Mesenchymal stem cell (in vitro differentiated cells and primary cell): ENCODE data around the gene XRCC4.

ENCODE experiments used
- DNase-seq: peaks from one replicate; pipeline ENCODE4 v3.0.0-alpha.2; 2013
- H2AFZ ChIP-seq: one replicate; pipeline ENCODE4 v1.6.1; 2013; ENCODE audit warnings: low read depth, mild to moderate bottlenecking, control low read depth, inconsistent platforms, low read length, moderate library complexity
- H2AK5ac ChIP-seq: 2 replicates; pipeline ENCODE4 v1.6.1; 2013; ENCODE audit warnings: low read length, moderate library complexity, mild to moderate bottlenecking, inconsistent platforms; ENCODE audit not compliant: severe bottlenecking
- H2BK120ac ChIP-seq: one replicate; pipeline ENCODE4 v1.6.1; 2013; ENCODE audit warnings: low read depth, mild to moderate bottlenecking, inconsistent platforms, low read length, moderate library complexity
- H2BK12ac ChIP-seq, 2 experiments: one replicate each; pipeline ENCODE4 v1.6.1; 2013; ENCODE audit warnings: inconsistent platforms in 2 of 2, low read length in 2 of 2, mild to moderate bottlenecking in 2 of 2, moderate library complexity in 2 of 2, control low read depth in 1 of 2
- H2BK15ac ChIP-seq: one replicate; pipeline ENCODE4 v1.6.1; 2013; ENCODE audit warnings: mild to moderate bottlenecking, low read depth, inconsistent platforms; ENCODE audit not compliant: poor library complexity, severe bottlenecking
- H2BK5ac ChIP-seq: 2 replicates; pipeline ENCODE4 v1.6.1; 2013; ENCODE audit warnings: low read depth, mild to moderate bottlenecking, low read length, control low read depth, inconsistent platforms; ENCODE audit not compliant: poor library complexity, severe bottlenecking
- H3K14ac ChIP-seq, 2 experiments: one replicate each; pipeline ENCODE4 v1.6.1; 2013; ENCODE audit warnings: inconsistent platforms in 2 of 2, low read length in 2 of 2, control low read depth in 1 of 2, mild to moderate bottlenecking in 1 of 2, moderate library complexity in 1 of 2
- H3K18ac ChIP-seq, 2 experiments: one replicate each; pipeline ENCODE4 v1.6.1; 2013; ENCODE audit warnings: inconsistent platforms in 2 of 2, low read length in 2 of 2, control low read depth in 1 of 2, low read depth in 1 of 2, mild to moderate bottlenecking in 1 of 2
- H3K23ac ChIP-seq, 2 experiments: one replicate each; pipeline ENCODE4 v1.6.1; 2013; ENCODE audit warnings: inconsistent platforms in 2 of 2, low read length in 2 of 2, mild to moderate bottlenecking in 2 of 2, moderate library complexity in 2 of 2, control low read depth in 1 of 2
- H3K27ac ChIP-seq: 2 replicates; pipeline ENCODE4 v1.5.1; 2013; ENCODE audit warnings: mild to moderate bottlenecking, moderate library complexity, low read length, control low read depth, inconsistent platforms; ENCODE audit not compliant: poor library complexity, severe bottlenecking
- H3K27me3 ChIP-seq, 2 experiments: 2 replicates each; pipeline versions ENCODE4 v1.6.1 to v1.7.0; 2013; ENCODE audit warnings: low read length in 2 of 2, mild to moderate bottlenecking in 2 of 2, moderate library complexity in 2 of 2, control low read depth in 1 of 2, inconsistent platforms in 1 of 2; ENCODE audit not compliant: control insufficient read depth in 1 of 2, insufficient read depth in 1 of 2
- H3K36me3 ChIP-seq, 2 experiments: 2 replicates each; pipeline versions ENCODE4 v1.6.1 to v1.7.0; 2013; ENCODE audit warnings: low read length in 2 of 2, control low read depth in 1 of 2, inconsistent platforms in 1 of 2, low read depth in 1 of 2, mild to moderate bottlenecking in 1 of 2; ENCODE audit not compliant: insufficient read depth in 2 of 2, control insufficient read depth in 1 of 2
- H3K4ac ChIP-seq, 2 experiments: one replicate each; pipeline ENCODE4 v1.6.1; 2013; ENCODE audit warnings: inconsistent platforms in 2 of 2, low read length in 2 of 2, mild to moderate bottlenecking in 2 of 2, moderate library complexity in 2 of 2, control low read depth in 1 of 2, low read depth in 1 of 2
- H3K4me1 ChIP-seq: 2 replicates; pipeline ENCODE4 v1.6.1; 2013; ENCODE audit warnings: low read depth, low read length, control low read depth; ENCODE audit not compliant: control insufficient read depth, insufficient read depth
- H3K4me2 ChIP-seq: 2 replicates; pipeline ENCODE4 v1.6.1; 2013; ENCODE audit warnings: low read length, mild to moderate bottlenecking, inconsistent platforms; ENCODE audit not compliant: poor library complexity, severe bottlenecking
- H3K4me3 ChIP-seq, 2 experiments: 2 replicates each; pipeline versions ENCODE4 v1.5.1 to v1.7.0; 2013; ENCODE audit warnings: low read length in 2 of 2, mild to moderate bottlenecking in 2 of 2, control low read depth in 1 of 2, low read depth in 1 of 2; ENCODE audit not compliant: insufficient read depth in 1 of 2
- H3K79me1 ChIP-seq: replicated peaks from 2 replicates; pipeline ENCODE4 v1.6.1; 2013; ENCODE audit warnings: mild to moderate bottlenecking, control low read depth, low read length, inconsistent platforms; ENCODE audit not compliant: poor library complexity, severe bottlenecking
- H3K9ac ChIP-seq: 2 replicates; pipeline ENCODE4 v1.7.0; 2013; ENCODE audit warnings: mild to moderate bottlenecking, low read length, moderate library complexity
- H3K9me3 ChIP-seq: 2 replicates; pipeline ENCODE4 v1.7.0; 2013; ENCODE audit warnings: mild to moderate bottlenecking, low read length; ENCODE audit not compliant: control insufficient read depth
- H4K8ac ChIP-seq: one replicate; pipeline ENCODE4 v1.6.1; 2013; ENCODE audit warnings: inconsistent platforms, mild to moderate bottlenecking, low read length, moderate library complexity
- H4K91ac ChIP-seq: one replicate; pipeline ENCODE4 v1.6.1; 2013; ENCODE audit warnings: mild to moderate bottlenecking, low read length, inconsistent platforms
- WGBS: methylation state at CpG from one replicate; pipeline ENCODE4 v1.1.7; 2013; ENCODE audit warnings: mixed read lengths; 5-methylcytosine and 5-hydroxymethylcytosine counted together

XRCC4 gene

GRCh38 chr5:83227611-83228010 lies 150.3 kb downstream of the XRCC4 start:
- Histone ChIP-seq H2BK120ac (no peak overlapping the region), H3K27ac (no peak overlapping the region), H3K36me3 (no peaks in the 10 kb centered on the region), H2BK15ac (no peak overlapping the region), H2BK5ac (no peak overlapping the region), H3K27me3 (no peaks in the 10 kb centered on the region), H4K91ac (no peak overlapping the region), H2AK5ac (no peak overlapping the region), H3K18ac (no peak overlapping the region), H2AFZ (no peak overlapping the region), H3K4ac (no peak overlapping the region), H3K9ac (no peak overlapping the region), H3K4me3 (no peak overlapping the region), H3K9me3 (no peaks in the 10 kb centered on the region), H3K4me1 (no peaks in the 10 kb centered on the region), H3K79me1 (no peaks in the 10 kb centered on the region), H3K4me2 (no peak overlapping the region), H2BK12ac (no peak overlapping the region), H3K14ac (no peak overlapping the region), H3K23ac (no peak overlapping the region), H4K8ac (no peak overlapping the region)
- no peak for DNase-seq
- WGBS, result 89% methylated on average over 2 of the region's 2 CpGs

- Histone ChIP-seq H3K4ac (no peak overlapping the region), H3K9me3 (no peaks in the 10 kb centered on the region), H3K4me2 (no peak overlapping the region), H3K14ac (no peak overlapping the region), H4K8ac (no peak overlapping the region), H3K27ac (no peak overlapping the region), H3K36me3 (no peaks in the 10 kb centered on the region), H2AFZ (no peak overlapping the region), H3K79me1 (no peaks in the 10 kb centered on the region), H3K4me1 (no peaks in the 10 kb centered on the region), H2BK5ac (no peak overlapping the region), H3K4me3 (no peak overlapping the region), H3K23ac (no peak overlapping the region), H4K91ac (no peak overlapping the region), H3K9ac (no peak overlapping the region), H3K18ac (no peak overlapping the region), H2AK5ac (no peak overlapping the region), H2BK12ac (no peak overlapping the region), H2BK120ac (no peak overlapping the region), H2BK15ac (no peak overlapping the region), H3K27me3 (no peaks in the 10 kb centered on the region)
- DNase-seq, result no peak
Measured at GRCh38 chr5:83230511-83230910, 153.2 kb downstream of the XRCC4 start.

- Histone ChIP-seq H3K9me3 (no peaks in the 10 kb centered on the region), H3K27ac (no peak overlapping the region), H3K4me3 (no peak overlapping the region), H4K8ac (no peak overlapping the region), H4K91ac (no peak overlapping the region), H3K9ac (no peak overlapping the region), H3K27me3 (no peaks in the 10 kb centered on the region), H3K4me2 (no peak overlapping the region), H3K23ac (no peak overlapping the region), H3K79me1 (no peaks in the 10 kb centered on the region), H2AK5ac (no peak overlapping the region), H2BK12ac (no peak overlapping the region), H2AFZ (no peak overlapping the region), H3K4ac (no peak overlapping the region), H3K14ac (no peak overlapping the region), H3K18ac (no peak overlapping the region), H2BK120ac (no peak overlapping the region), H3K4me1 (no peaks in the 10 kb centered on the region), H2BK15ac (no peak overlapping the region), H3K36me3 (no peaks in the 10 kb centered on the region), H2BK5ac (no peak overlapping the region)
- 100% methylated on average over 1 of the region's 1 CpG for WGBS
- DNase-seq, result no peak
Measured at GRCh38 chr5:83244516-83244915, 167.2 kb downstream of the XRCC4 start.

- H2AK5ac ChIP-seq, result no peak overlapping the region
Measured at GRCh38 chr5:83245037-83245436, 167.7 kb downstream of the XRCC4 start.

More at GRCh38 chr5:83245037-83245436, 167.7 kb downstream of the XRCC4 start:
- no peak overlapping the region for H3K4me2 ChIP-seq
- no peak overlapping the region for H3K23ac ChIP-seq
- H3K18ac ChIP-seq, result no peak overlapping the region
- H4K8ac ChIP-seq, result no peak overlapping the region
- H2BK15ac ChIP-seq, result no peak overlapping the region
- no peak overlapping the region for H3K9ac ChIP-seq
- no peaks in the 10 kb centered on the region for H3K9me3 ChIP-seq
- no peak overlapping the region for H2BK12ac ChIP-seq
- no peak overlapping the region for H2AFZ ChIP-seq
- no peak overlapping the region for H3K4me3 ChIP-seq
- H3K14ac ChIP-seq, result no peak overlapping the region
- H3K27me3 ChIP-seq, result no peaks in the 10 kb centered on the region
- no peaks in the 10 kb centered on the region for H3K36me3 ChIP-seq
- no CpG with 5 or more reads among the region's 3 CpGs for whole genome bisulfite sequencing
- H2BK120ac ChIP-seq, result no peak overlapping the region
- no peaks in the 10 kb centered on the region for H3K79me1 ChIP-seq
- no peak overlapping the region for H4K91ac ChIP-seq
- H3K27ac ChIP-seq, result no peak overlapping the region
- no peak for DNase-seq
- no peak overlapping the region for H3K4ac ChIP-seq
- H2BK5ac ChIP-seq, result no peak overlapping the region
- no peaks in the 10 kb centered on the region for H3K4me1 ChIP-seq
